H9 (cell line): Measurements from ENCODE around the gene SERBP1. TPM values are rescaled to one million over a fixed set of nuclear protein-coding genes. Genes with fewer than 3 reads are reported as not detected.

ENCODE experiments used
- DNase-seq: peaks from one replicate; pipeline ENCODE4 v3.0.0-alpha.2; 2017
- H2AFZ ChIP-seq: one replicate; pipeline ENCODE4 v1.6.1; 2013; ENCODE audit warnings: mild to moderate bottlenecking, low read length, control low read depth, moderate library complexity
- H2AK5ac ChIP-seq: 2 replicates; pipeline ENCODE4 v1.6.1; 2013; ENCODE audit warnings: low read length, control low read depth, mixed read lengths; ENCODE audit not compliant: insufficient read length
- H2BK120ac ChIP-seq: one replicate; pipeline ENCODE4 v1.6.1; 2013; ENCODE audit warnings: low read depth, mild to moderate bottlenecking, low read length, control low read depth, inconsistent platforms; ENCODE audit not compliant: poor library complexity, severe bottlenecking
- H2BK12ac ChIP-seq: 2 replicates; pipeline ENCODE4 v1.6.1; 2013; ENCODE audit warnings: low read length, control low read depth, mixed read lengths, low read depth; ENCODE audit not compliant: insufficient read length
- H2BK15ac ChIP-seq: 2 replicates; pipeline ENCODE4 v1.6.1; 2013; ENCODE audit warnings: low read depth, low read length, control low read depth
- H2BK20ac ChIP-seq: one replicate; pipeline ENCODE4 v1.6.1; 2013; ENCODE audit warnings: low read depth, mild to moderate bottlenecking, low read length, control low read depth, inconsistent platforms; ENCODE audit not compliant: poor library complexity, severe bottlenecking
- H2BK5ac ChIP-seq: 2 replicates; pipeline ENCODE4 v1.6.1; 2013; ENCODE audit warnings: low read length, control low read depth, mixed read lengths; ENCODE audit not compliant: insufficient read length
- H3K14ac ChIP-seq: 2 replicates; pipeline ENCODE4 v1.6.1; 2013; ENCODE audit warnings: low read length, control low read depth; ENCODE audit not compliant: insufficient read depth
- H3K18ac ChIP-seq: 2 replicates; pipeline ENCODE4 v1.6.1; 2013; ENCODE audit warnings: low read depth, mild to moderate bottlenecking, mixed read lengths, low read length, control low read depth; ENCODE audit not compliant: insufficient read length
- H3K23ac ChIP-seq: 2 replicates; pipeline ENCODE4 v1.6.1; 2013; ENCODE audit warnings: low read length, control low read depth, mixed read lengths, low read depth; ENCODE audit not compliant: insufficient read length
- H3K23me2 ChIP-seq: 2 replicates; pipeline ENCODE4 v1.6.1; 2013; ENCODE audit warnings: low read depth, mild to moderate bottlenecking, mixed read lengths, low read length, control low read depth; ENCODE audit not compliant: insufficient read length, poor library complexity, severe bottlenecking
- H3K27ac ChIP-seq: 2 replicates; pipeline ENCODE4 v1.5.1; 2013; ENCODE audit warnings: low read length, control low read depth, mixed read lengths, low read depth; ENCODE audit not compliant: insufficient read length
- H3K27me3 ChIP-seq: 2 replicates; pipeline ENCODE4 v1.6.1; 2013; ENCODE audit warnings: low read length, control low read depth, inconsistent platforms; ENCODE audit not compliant: insufficient read depth
- H3K4ac ChIP-seq: 2 replicates; pipeline ENCODE4 v1.6.1; 2013; ENCODE audit warnings: low read depth, mild to moderate bottlenecking, control low read depth, inconsistent platforms, low read length, moderate library complexity
- H3K4me1 ChIP-seq: 2 replicates; pipeline ENCODE4 v1.6.1; 2013; ENCODE audit warnings: low read length, control low read depth, inconsistent platforms; ENCODE audit not compliant: insufficient read depth
- H3K4me2 ChIP-seq: 2 replicates; pipeline ENCODE4 v1.6.1; 2013; ENCODE audit warnings: low read length, control low read depth, mixed read lengths; ENCODE audit not compliant: insufficient read length, insufficient read depth
- H3K56ac ChIP-seq: 2 replicates; pipeline ENCODE4 v1.6.1; 2013; ENCODE audit warnings: low read depth, mild to moderate bottlenecking, mixed read lengths, low read length, control low read depth; ENCODE audit not compliant: insufficient read length
- H3K79me1 ChIP-seq: 2 replicates; pipeline ENCODE4 v1.6.1; 2013; ENCODE audit warnings: low read depth, mild to moderate bottlenecking, moderate library complexity, low read length, control low read depth, inconsistent platforms; ENCODE audit not compliant: insufficient read depth, poor library complexity, severe bottlenecking
- H3K79me2 ChIP-seq: 2 replicates; pipeline ENCODE4 v1.6.1; 2013; ENCODE audit warnings: low read length, control low read depth, inconsistent platforms; ENCODE audit not compliant: insufficient read depth
- H3K9ac ChIP-seq: 2 replicates; pipeline ENCODE4 v1.6.1; 2013; ENCODE audit warnings: low read length, control low read depth, mixed read lengths; ENCODE audit not compliant: insufficient read length; ENCODE audit errors: extremely low read depth
- H3K9me3 ChIP-seq: one replicate; pipeline ENCODE4 v1.6.1; 2013; ENCODE audit warnings: low read depth, low read length, inconsistent platforms; ENCODE audit not compliant: control insufficient read depth
- H3T11ph ChIP-seq: one replicate; pipeline ENCODE4 v1.6.1; 2013; ENCODE audit warnings: mild to moderate bottlenecking, low read length, control low read depth, inconsistent platforms
- H4K20me1 ChIP-seq: one replicate; pipeline ENCODE4 v1.6.1; 2013; ENCODE audit not compliant: control insufficient read depth, insufficient read length, insufficient read depth
- H4K5ac ChIP-seq: 2 replicates; pipeline ENCODE4 v1.6.1; 2013; ENCODE audit warnings: low read depth, mild to moderate bottlenecking, mixed read lengths, low read length, control low read depth; ENCODE audit not compliant: insufficient read length
- H4K8ac ChIP-seq: replicated peaks from 2 replicates; pipeline ENCODE4 v1.6.1; 2013; ENCODE audit warnings: low read length, control low read depth, mixed read lengths, low read depth; ENCODE audit not compliant: insufficient read length
- H4K91ac ChIP-seq: 2 replicates; pipeline ENCODE4 v1.6.1; 2013; ENCODE audit warnings: low read depth, mild to moderate bottlenecking, moderate library complexity, mixed read lengths, low read length, control low read depth; ENCODE audit not compliant: insufficient read length
- H3K27ac Mint-ChIP-seq, 3 experiments: 2 replicates in 2 of 3; 3 replicates in 1 of 3; pipeline ENCODE4 v1.8.0; 2020 to 2021; ENCODE audit warnings: mixed read lengths in 3 of 3, mild to moderate bottlenecking in 1 of 3, moderate library complexity in 1 of 3
- H3K27me3 Mint-ChIP-seq: 2 replicates; pipeline ENCODE4 v1.8.0; 2021; ENCODE audit warnings: low read depth, mild to moderate bottlenecking, moderate library complexity, mixed read lengths
- H3K36me3 Mint-ChIP-seq, 3 experiments: 2 replicates in 2 of 3; 3 replicates in 1 of 3; pipeline ENCODE4 v1.8.0; 2020 to 2021; ENCODE audit warnings: low read depth in 3 of 3, mixed read lengths in 3 of 3; ENCODE audit not compliant: insufficient read depth in 1 of 3
- H3K4me1 Mint-ChIP-seq, 2 experiments: 2 replicates each; pipeline ENCODE4 v1.8.0; 2020; ENCODE audit warnings: mixed read lengths in 2 of 2
- H3K4me3 Mint-ChIP-seq, 2 experiments: 2 replicates in 1 of 2; 3 replicates in 1 of 2; pipeline ENCODE4 v1.8.0; 2020 to 2021; ENCODE audit warnings: mild to moderate bottlenecking in 2 of 2, mixed read lengths in 2 of 2, moderate library complexity in 1 of 2
- H3K9me3 Mint-ChIP-seq, 2 experiments: 2 replicates in 1 of 2; 3 replicates in 1 of 2; pipeline ENCODE4 v1.8.0; 2020; ENCODE audit warnings: mild to moderate bottlenecking in 2 of 2, mixed read lengths in 2 of 2, moderate library complexity in 1 of 2
- total RNA-seq: library from RNA; stranded (reverse); gene quantifications from 2 replicates; pipeline ENCODE4 v1.2.1, GENCODE V29; 2021
- TF ChIP-seq, protein P1 (sequence below): fragments of 200-600 bp; sonication (generic); conservative IDR thresholded peaks from 3 replicates; pipeline ENCODE4 v1.8.0; 2021; ENCODE audit warnings: antibody characterized with exemption, mild to moderate bottlenecking

The SERBP1 gene
- total RNA-seq, 1 experiment from 2014 or later, result 495 TPM

DNA sequence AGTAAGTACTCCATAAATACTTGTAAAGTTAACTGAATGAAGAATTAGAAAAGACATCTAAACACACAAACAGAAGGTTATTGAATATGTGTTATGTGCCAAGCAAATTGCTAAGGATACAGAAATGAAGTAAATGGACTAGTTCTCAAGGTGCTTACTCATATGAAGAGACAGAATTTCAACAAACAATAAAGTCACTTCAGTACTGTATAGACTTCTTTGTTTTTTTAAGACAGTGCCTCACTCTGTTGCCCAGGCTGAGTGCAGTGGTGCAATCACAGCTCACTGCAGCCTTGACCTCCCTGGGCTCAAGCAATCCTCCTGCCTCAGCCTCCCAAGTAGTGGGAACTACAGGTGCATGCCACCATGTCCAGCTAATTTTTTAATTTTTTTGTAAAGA lies 57.3 kb downstream of the SERBP1 start:
- Histone ChIP-seq H3K23ac (no peak overlapping the region), H4K91ac (no peak overlapping the region), H2BK20ac (no peak overlapping the region), H3K79me2 (no peaks in the 10 kb centered on the region), H3K27me3 (no peaks in the 10 kb centered on the region), H3T11ph (no peak overlapping the region), H2AK5ac (no peak overlapping the region), H3K4ac (no peak overlapping the region), H2BK120ac (no peak overlapping the region), H3K27ac (no peak overlapping the region), H4K8ac (no peak overlapping the region), H3K79me1 (no peaks in the 10 kb centered on the region), H2BK15ac (no peak overlapping the region), H2BK5ac (no peak overlapping the region), H3K9me3 (no peaks in the 10 kb centered on the region), H3K18ac (no peak overlapping the region), H3K4me2 (no peak overlapping the region), H2BK12ac (no peak overlapping the region), H3K9ac (no peak overlapping the region), H2AFZ (no peak overlapping the region), H3K23me2 (no peaks in the 10 kb centered on the region), H3K14ac (no peak overlapping the region), H4K20me1 (no peaks in the 10 kb centered on the region), H4K5ac (no peak overlapping the region), H3K4me1 (peaks cover 5% of the 10 kb centered on the region; the same call in 1 of the 2 replicates), H3K56ac (no peak overlapping the region)
- Mint-ChIP-seq H3K9me3 (no peaks in the 10 kb centered on the region), H3K27me3 (no peaks in the 10 kb centered on the region), H3K27ac (no peak overlapping the region), H3K36me3 (no peaks in the 10 kb centered on the region), H3K4me3 (no peak overlapping the region), H3K4me1 (peaks cover 28 to 33% of the 10 kb centered on the region in 2 experiments)
- TF ChIP-seq, protein P1, sequence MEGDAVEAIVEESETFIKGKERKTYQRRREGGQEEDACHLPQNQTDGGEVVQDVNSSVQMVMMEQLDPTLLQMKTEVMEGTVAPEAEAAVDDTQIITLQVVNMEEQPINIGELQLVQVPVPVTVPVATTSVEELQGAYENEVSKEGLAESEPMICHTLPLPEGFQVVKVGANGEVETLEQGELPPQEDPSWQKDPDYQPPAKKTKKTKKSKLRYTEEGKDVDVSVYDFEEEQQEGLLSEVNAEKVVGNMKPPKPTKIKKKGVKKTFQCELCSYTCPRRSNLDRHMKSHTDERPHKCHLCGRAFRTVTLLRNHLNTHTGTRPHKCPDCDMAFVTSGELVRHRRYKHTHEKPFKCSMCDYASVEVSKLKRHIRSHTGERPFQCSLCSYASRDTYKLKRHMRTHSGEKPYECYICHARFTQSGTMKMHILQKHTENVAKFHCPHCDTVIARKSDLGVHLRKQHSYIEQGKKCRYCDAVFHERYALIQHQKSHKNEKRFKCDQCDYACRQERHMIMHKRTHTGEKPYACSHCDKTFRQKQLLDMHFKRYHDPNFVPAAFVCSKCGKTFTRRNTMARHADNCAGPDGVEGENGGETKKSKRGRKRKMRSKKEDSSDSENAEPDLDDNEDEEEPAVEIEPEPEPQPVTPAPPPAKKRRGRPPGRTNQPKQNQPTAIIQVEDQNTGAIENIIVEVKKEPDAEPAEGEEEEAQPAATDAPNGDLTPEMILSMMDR, result no peak
- DNase-seq, result no peak
